ENCODE data around the gene NPHP1.
"Not testable (repeated sequence)": the region's sequence is repeated elsewhere in the genome, so short reads cannot be mapped to it uniquely, and the experiment has no call there.

GRCh38 chr2:110094884-110095534 is 109.8 kb downstream of the NPHP1 start:
- not testable (repeated sequence) for TF ChIP-seq CTCF, POLR2A (IDR thresholded peaks at IDR 0.05)
